Osteocyte (in vitro differentiated cells): ENCODE results near the gene NME4. TPM values are rescaled to one million over a fixed set of nuclear protein-coding genes. Genes with fewer than 3 reads are reported as not detected.
"Not testable (repeated sequence)": the region's sequence is repeated elsewhere in the genome, so short reads cannot be mapped to it uniquely, and the experiment has no call there.

Experiments
- DNase-seq: peaks from one replicate; pipeline ENCODE4 v3.0.0; 2021; ENCODE audit warnings: mixed read lengths; ENCODE audit not compliant: unreplicated experiment; ENCODE audit errors: extremely low spot score
- H3K27ac Mint-ChIP-seq: one replicate; pipeline ENCODE4 v1.8.0; 2021; ENCODE audit warnings: mild to moderate bottlenecking, mixed read lengths; ENCODE audit not compliant: unreplicated experiment
- H3K27me3 Mint-ChIP-seq: one replicate; pipeline ENCODE4 v1.8.0; 2021; ENCODE audit warnings: mixed read lengths; ENCODE audit not compliant: unreplicated experiment
- H3K36me3 Mint-ChIP-seq: one replicate; pipeline ENCODE4 v1.8.0; 2021; ENCODE audit warnings: mixed read lengths; ENCODE audit not compliant: unreplicated experiment
- H3K4me1 Mint-ChIP-seq: one replicate; pipeline ENCODE4 v1.8.0; 2021; ENCODE audit warnings: mixed read lengths; ENCODE audit not compliant: unreplicated experiment
- H3K4me3 Mint-ChIP-seq: one replicate; pipeline ENCODE4 v1.8.0; 2021; ENCODE audit warnings: mild to moderate bottlenecking, moderate library complexity, mixed read lengths; ENCODE audit not compliant: unreplicated experiment
- H3K9me3 Mint-ChIP-seq: one replicate; pipeline ENCODE4 v1.8.0; 2021; ENCODE audit warnings: mixed read lengths; ENCODE audit not compliant: unreplicated experiment
- total RNA-seq: library from RNA; stranded (reverse); gene quantifications from 2 replicates; pipeline ENCODE4 v1.2.1, GENCODE V29; 2021
- TF ChIP-seq, protein P1 (sequence below): fragments of 200-600 bp; sonication (generic); IDR thresholded peaks from 2 replicates; pipeline ENCODE4 v1.5.0; 2021; ENCODE audit warnings: antibody characterized with exemption, mild to moderate bottlenecking, moderate library complexity

NME4 gene
- total RNA-seq, 1 donor from 2014 or later: 148 TPM

DNA sequence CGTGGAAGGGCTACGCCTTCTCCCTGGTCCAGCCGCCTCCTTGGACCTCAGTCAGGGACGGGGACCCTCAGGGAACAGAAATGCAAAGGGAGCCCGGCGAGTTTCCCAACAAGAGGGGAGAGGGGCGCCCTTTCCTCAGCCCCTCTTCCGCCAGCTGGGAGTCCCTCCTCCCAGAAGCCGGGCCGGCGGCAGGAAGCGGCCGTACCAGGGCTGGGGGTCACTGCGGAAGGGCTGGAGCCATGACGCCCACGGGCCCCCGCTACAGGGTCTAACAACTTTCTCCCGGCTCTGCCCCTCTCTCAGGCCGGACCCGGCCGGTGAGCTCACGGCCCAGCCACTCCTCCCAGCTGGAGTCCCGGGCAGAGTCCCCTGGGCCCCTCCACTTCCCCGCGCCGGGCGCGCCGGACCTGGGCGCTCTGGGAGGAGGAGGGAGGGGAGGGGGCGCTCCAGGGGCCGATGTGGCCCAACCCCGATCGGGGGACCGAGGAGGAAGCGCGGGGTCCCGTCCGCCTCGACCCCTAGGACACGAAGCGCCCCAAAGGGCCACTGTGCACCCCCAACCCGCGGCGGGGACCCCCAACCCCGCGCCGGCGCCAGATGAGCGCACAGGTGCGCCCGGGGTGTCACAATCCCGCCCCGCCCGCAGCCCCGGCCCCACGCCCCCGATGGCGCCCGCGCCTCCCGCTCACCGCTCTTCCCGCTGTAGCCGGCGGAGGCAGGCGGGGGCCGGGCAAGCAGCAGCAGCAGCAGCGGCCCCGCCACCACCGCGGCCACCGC lies 15.8 kb upstream of the NME4 start:
- H3K9me3 Mint-ChIP-seq: no peaks in the 10 kb centered on the region
- no peak overlapping the region for H3K27ac Mint-ChIP-seq
- peak; percentile 87 for DNase-seq
- no peaks in the 10 kb centered on the region for H3K27me3 Mint-ChIP-seq
- TF ChIP-seq, protein P1, sequence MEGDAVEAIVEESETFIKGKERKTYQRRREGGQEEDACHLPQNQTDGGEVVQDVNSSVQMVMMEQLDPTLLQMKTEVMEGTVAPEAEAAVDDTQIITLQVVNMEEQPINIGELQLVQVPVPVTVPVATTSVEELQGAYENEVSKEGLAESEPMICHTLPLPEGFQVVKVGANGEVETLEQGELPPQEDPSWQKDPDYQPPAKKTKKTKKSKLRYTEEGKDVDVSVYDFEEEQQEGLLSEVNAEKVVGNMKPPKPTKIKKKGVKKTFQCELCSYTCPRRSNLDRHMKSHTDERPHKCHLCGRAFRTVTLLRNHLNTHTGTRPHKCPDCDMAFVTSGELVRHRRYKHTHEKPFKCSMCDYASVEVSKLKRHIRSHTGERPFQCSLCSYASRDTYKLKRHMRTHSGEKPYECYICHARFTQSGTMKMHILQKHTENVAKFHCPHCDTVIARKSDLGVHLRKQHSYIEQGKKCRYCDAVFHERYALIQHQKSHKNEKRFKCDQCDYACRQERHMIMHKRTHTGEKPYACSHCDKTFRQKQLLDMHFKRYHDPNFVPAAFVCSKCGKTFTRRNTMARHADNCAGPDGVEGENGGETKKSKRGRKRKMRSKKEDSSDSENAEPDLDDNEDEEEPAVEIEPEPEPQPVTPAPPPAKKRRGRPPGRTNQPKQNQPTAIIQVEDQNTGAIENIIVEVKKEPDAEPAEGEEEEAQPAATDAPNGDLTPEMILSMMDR: no peak
- H3K36me3 Mint-ChIP-seq: peaks cover 1% of the 10 kb centered on the region
- H3K4me3 Mint-ChIP-seq: peak overlapping the region; percentile 74
- peaks cover 19% of the 10 kb centered on the region for H3K4me1 Mint-ChIP-seq

DNA sequence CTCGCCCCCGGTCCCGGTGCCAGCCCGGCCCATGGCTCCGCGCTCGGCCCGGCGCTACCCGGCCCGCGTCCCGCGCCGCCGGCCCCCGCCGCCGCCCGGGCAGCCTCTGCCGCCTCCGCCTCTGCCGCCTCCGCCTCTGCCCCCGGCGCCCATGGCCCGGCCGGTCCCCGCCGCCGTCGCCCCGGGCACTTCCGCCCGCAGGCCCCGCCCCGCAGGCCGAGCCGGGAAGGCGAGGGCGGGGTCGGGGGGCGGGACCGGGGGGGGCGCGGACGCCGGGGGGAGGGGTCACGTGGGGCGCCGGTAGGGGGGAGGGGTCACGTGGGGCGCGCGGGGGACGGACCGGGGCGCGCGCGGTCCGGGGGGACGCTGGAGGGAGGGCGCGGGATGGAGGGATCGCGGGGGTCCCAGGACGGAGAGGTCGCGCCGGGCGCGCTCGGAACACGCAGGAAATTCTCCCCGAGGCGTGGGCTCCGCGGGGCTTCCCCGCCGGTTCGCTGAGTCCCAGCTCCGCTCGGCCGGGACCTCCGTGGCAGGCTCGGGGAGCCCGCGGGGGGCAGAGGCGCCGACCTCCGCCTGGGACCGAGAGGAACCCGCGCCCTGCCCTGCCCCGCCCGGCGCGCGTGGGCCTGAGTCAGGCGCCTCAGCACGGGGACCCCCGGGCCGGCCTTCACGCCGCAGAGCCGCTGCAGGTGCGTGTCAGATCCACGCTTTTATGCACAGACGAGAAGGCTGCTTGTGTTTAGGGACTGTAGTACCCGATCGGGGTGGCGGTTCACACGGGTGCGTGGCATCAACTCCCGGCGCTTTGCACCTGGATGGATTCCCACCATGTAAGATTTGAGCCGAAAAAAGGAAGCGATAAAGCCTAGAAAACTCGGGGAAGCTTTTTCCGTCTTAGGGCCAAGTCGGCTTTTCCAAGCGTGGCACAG lies 14.9 kb upstream of the NME4 start, which contains the start of gene PGAP6:
Gene PGAP6, minus strand, starts transcription at position 190 of the 929 bp plus-strand sequence. Its CDS starts 157 bp downstream, at position 33.
- Mint-ChIP-seq H3K9me3 (no peaks in the 10 kb centered on the region), H3K36me3 (no peaks in the 10 kb centered on the region), H3K4me3 (peak within 1 kb of the TSS; percentile 82), H3K4me1 (peaks cover 22% of the 10 kb centered on the region), H3K27ac (peak within 1 kb of the TSS; percentile 60), H3K27me3 (no peaks in the 10 kb centered on the region)
- TF ChIP-seq, protein P1: no peak
- peak; percentile 86 for DNase-seq

DNA sequence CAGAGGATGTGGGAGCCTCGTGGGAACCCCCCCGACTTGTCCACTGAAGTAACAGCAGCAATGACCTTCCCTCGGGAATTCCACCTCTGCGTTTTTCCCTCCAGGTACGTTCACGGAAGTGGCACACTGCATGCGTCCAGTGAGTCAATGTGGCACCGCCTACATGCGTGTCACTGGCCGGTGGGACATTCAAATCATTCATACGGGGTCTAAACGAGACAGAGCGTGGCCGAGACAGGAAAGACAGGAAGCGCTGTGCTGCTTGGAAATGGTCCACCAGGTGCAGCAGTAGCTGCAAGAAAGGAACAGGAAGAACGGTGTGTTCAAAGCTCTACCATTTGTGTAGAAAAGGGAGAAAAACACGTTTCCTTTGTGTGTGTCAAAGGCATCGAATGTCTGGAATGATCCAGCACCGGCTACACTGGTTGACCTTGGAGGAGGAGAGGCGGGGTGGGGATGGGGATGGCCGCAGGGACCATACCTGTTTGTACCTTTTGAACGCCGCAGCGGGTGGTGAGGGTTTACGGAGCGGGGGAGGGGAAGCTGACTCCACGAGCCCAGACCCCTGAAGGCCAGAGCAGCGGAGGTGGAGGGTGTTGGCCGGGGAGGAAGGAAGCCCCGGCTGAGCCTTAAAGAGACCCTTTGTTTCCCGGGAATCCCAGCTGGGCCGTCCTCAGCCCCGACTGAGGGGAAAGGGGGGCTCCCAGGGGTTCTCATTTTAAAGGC lies 13.5 kb upstream of the NME4 start:
- Mint-ChIP-seq H3K4me1 (peaks cover 22% of the 10 kb centered on the region), H3K4me3 (peak overlapping the region; percentile 82), H3K9me3 (no peaks in the 10 kb centered on the region), H3K36me3 (no peaks in the 10 kb centered on the region), H3K27ac (no peak overlapping the region), H3K27me3 (no peaks in the 10 kb centered on the region)
- TF ChIP-seq, protein P1: no peak
- DNase-seq: no peak

DNA sequence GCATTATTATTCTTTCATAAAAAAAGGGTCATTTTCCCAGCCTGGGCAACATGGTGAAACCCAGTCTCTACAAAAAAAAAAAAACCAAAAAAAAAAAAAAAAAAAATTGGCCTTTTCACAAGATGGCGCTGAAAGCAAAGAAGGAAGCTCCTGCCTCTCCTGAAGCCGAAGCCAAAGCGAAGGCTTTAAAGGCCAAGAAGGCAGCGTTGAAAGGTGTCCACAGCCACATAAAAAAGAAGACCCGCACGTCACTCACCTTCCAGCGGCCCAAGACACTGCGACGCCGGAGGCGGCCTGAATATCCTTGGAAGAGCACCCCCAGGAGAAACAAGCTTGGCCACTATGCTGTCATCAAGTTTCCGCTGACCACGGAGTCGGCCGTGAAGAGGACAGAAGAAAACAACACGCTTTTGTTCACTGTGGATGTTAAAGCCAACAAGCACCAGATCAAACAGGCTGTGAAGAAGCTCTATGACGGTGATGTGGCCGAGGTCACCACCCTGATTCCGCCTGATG lies 10.3 kb upstream of the NME4 start:
- TF ChIP-seq, protein P1: peak; percentile 25
- DNase-seq: no peak
- H3K27ac Mint-ChIP-seq: no peak overlapping the region
- H3K4me3 Mint-ChIP-seq: no peak overlapping the region
- H3K9me3 Mint-ChIP-seq: no peaks in the 10 kb centered on the region
- no peaks in the 10 kb centered on the region for H3K36me3 Mint-ChIP-seq
- H3K27me3 Mint-ChIP-seq: no peaks in the 10 kb centered on the region
- peaks cover 15% of the 10 kb centered on the region for H3K4me1 Mint-ChIP-seq

DNA sequence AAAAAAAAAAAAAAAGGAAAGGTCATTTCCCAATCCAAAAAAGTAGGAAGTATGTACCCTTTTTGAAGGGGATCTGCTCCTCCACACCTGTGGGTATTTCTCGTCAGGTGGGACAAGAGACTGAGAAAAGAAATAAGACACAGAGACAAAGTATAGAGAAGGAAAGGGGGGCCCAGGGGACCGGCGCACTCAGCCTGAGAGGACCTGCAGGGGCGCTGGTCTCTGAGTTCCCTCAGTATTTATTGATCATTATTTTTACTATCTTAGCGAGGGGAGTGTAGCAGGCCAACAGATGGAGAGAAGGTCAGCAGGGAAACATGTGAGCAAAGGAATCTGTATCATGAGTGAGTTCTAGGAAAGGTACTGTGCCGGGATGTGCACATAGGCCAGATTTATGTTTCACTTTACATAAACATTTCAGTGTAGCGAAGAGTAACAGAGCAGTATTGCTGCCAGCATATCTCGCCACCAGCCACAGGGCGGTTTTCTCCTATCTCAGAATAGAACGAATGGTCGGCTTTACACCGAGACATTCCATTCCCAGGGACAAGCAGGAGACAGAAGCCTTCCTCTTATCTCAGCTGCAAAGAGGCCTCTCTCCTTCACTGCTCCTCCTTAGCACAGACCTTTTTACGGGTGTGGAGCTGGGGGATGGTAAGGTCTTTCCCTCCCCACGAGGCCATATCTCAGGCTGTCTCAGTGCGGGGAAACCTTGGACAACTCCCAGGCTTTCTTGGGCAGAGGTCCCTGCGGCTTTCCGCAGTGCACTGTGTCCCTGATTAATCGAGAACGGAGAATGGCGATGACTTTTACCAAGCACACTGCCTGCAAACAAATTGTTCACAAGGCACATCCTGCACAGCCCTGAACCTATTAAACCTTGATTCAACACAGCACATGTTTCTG lies 9.0 kb upstream of the NME4 start:
- not testable (repeated sequence) for H3K27ac Mint-ChIP-seq, H3K27me3 Mint-ChIP-seq, H3K4me1 Mint-ChIP-seq, H3K36me3 Mint-ChIP-seq, H3K9me3 Mint-ChIP-seq, DNase-seq, H3K4me3 Mint-ChIP-seq
